Breast epithelium (tissue), 3 donors: ENCODE results near the gene SRPRB.

Experiments
- POLR2A ChIP-seq: fragments of 450-650 bp; IDR thresholded peaks from one replicate; pipeline ENCODE4 v1.6.1; 2016; ENCODE audit warnings: antibody characterized with exemption, mild to moderate bottlenecking, moderate library complexity
- POLR2AphosphoS5 ChIP-seq, 3 donors: sonication (generic); formaldehyde crosslinking; IDR thresholded peaks; one replicate each; pipeline ENCODE4 v1.6.1; 2017; ENCODE audit warnings: antibody characterized with exemption in 3 of 3
- TF ChIP-seq, protein P1 (sequence below), 3 donors: fragments of 450-650 bp; IDR thresholded peaks; one replicate each; pipeline ENCODE4 v1.5.1; 2016 to 2017; ENCODE audit warnings: antibody characterized with exemption in 3 of 3, mild to moderate bottlenecking in 3 of 3, moderate library complexity in 3 of 3

DNA sequence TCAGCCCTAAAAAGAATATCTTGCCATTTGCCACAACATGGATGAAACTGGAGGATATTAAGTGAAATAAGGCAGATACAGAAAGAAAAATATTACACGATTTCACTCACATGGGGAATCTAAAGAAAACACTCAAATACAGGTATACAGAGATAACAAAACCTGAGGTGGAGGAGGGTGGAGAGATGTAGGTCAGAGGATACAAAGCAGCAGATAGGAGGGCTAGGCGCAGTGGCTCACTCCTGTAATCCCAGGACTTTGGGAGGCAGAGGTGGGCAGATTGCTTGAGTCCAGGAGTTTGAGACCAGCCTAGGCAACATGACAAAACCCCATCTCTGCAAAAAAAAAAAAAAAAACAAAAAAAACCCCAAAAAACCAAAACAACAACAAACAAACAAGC is 23.2 kb upstream of the SRPRB start:
- TF ChIP-seq POLR2A (no peak), POLR2AphosphoS5 (IDR thresholded peaks at IDR 0.05) (no peak)
- TF ChIP-seq, protein P1, sequence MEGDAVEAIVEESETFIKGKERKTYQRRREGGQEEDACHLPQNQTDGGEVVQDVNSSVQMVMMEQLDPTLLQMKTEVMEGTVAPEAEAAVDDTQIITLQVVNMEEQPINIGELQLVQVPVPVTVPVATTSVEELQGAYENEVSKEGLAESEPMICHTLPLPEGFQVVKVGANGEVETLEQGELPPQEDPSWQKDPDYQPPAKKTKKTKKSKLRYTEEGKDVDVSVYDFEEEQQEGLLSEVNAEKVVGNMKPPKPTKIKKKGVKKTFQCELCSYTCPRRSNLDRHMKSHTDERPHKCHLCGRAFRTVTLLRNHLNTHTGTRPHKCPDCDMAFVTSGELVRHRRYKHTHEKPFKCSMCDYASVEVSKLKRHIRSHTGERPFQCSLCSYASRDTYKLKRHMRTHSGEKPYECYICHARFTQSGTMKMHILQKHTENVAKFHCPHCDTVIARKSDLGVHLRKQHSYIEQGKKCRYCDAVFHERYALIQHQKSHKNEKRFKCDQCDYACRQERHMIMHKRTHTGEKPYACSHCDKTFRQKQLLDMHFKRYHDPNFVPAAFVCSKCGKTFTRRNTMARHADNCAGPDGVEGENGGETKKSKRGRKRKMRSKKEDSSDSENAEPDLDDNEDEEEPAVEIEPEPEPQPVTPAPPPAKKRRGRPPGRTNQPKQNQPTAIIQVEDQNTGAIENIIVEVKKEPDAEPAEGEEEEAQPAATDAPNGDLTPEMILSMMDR (IDR thresholded peaks at IDR 0.05): no peak
